ENCODE measurements around the gene CATSPERE.

Gene CATSPERE, protein sequence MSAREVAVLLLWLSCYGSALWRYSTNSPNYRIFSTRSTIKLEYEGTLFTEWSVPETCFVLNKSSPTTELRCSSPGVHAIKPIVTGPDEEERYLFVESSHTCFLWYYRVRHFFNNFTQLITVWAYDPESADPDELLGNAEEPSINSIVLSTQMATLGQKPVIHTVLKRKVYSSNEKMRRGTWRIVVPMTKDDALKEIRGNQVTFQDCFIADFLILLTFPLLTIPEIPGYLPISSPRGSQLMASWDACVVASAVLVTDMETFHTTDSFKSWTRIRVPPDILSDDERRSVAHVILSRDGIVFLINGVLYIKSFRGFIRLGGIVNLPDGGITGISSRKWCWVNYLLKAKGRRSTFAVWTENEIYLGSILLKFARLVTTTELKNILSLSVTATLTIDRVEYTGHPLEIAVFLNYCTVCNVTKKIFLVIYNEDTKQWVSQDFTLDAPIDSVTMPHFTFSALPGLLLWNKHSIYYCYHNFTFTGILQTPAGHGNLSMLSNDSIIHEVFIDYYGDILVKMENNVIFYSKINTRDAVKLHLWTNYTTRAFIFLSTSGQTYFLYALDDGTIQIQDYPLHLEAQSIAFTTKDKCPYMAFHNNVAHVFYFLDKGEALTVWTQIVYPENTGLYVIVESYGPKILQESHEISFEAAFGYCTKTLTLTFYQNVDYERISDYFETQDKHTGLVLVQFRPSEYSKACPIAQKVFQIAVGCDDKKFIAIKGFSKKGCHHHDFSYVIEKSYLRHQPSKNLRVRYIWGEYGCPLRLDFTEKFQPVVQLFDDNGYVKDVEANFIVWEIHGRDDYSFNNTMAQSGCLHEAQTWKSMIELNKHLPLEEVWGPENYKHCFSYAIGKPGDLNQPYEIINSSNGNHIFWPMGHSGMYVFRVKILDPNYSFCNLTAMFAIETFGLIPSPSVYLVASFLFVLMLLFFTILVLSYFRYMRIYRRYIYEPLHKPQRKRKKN

DNA sequence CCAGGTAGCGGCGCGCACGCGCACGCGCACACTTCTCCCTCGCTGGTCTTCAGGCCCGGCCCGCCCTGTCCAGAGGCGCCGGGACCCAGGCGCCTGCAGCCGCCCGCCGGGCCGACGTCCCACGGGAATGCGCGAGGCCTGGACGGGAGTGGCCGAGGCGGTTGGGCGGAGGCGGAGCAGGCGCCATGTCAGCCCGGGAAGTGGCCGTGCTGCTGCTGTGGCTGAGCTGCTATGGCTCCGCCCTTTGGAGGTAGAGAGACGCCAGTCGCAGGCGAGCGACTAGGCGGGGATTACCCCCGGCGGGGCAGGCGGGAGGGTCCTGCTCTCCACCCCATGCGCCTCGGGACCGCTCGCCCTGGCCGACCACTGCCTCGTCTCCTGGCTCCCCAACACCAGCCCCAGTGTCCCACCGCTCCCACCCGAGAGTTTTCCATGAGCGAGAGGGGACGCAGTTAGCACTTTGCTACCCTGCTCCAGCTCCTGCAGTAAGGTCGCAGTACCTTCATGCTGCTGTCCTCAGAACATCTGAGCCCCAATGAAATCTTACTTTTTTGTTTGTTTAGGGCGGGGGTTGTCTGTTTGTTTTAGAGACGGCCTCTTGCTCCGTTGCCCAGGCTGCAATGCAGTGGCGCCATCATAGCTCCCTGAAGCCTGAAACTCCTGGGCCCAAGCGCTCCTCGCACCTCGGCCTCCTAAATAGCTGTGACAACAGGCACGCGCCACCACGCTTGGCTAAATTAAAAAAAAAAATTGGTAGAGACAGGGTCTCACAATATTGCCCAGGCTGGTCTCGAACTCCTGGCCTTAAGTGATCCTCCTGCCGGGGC, at the start of gene CATSPERE:
CATSPERE (plus strand) TSS at position 29 of the 827 bp plus-strand sequence; CDS start at position 186, 157 bp downstream.
- peak; percentile 90 for DNase-seq

DNA sequence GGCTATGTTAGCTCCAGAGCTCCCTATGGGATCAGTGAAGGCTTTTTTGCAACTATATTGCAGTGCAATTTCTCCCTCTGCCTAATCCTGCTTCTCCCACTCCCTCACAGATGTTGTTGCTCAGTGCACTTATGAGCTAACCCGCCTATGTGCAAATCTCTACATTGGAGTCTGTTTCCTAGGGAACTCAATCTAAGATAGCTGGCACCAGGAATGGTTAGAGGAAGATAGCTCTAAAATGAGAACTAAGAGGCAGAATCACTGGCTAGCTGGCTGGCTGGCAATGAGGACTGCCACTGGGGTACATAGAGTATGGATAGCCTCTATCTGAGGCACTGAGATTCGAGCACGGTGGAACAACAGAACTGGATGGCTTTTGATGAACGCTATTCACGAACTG, 48.9 kb upstream of the CATSPERE start:
- no peak for DNase-seq

DNA sequence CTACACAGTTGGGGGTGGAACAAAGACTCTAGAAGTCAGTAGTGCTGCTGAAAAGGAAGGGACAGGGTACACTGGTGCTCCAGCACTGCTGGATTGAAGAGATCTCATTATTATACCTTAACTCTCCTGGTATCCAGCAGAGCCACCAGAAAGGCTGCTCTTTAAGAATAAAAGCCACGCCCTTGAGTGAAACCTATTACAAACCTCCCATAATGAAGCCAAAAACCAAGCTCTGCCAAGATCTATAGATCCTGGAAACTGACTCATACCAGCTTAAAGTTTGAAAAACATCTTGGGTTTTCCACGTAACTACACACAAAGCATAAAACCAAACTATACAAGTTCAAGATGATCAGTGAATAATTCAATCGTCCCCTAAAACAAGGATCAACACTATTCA, 47.3 kb upstream of the CATSPERE start:
- DNase-seq: no peak

DNA sequence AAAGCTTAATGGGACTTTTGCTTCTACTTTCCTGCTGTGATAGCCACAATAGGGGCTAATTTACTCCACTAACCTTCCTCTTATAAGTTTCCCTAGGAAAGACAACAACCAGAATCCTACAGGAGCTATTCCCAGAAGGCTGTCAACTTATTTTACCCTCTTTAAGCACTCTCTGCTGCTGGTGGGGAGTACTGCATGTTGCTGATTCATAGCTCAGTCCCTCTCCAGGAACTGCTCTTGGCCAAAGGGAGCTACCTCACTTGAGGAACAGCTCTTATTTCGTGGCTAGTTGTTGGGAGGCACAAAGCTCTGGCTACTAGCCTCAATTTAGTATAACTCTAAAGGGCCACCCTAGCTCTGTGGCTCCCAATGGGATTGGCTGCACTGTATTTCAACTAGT, 46.5 kb upstream of the CATSPERE start:
- DNase-seq: no peak

DNA sequence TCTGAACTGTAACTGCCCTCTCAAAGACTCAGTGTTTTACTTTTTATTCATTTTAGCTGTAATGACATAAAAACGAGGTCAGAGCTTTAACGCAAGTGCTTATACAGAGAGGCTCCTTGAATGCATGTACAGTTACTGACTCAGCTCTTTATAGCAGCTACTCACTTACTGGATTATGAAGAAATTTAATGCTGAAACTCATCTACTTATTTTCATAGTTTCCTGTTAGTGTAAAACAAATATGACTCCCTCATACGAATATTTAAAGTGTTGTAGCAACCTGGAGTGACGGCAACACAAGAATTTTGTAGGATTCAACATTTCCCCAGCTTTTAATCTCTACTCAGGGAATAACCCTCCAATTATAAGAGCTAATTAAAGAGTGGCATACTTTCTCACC, 42.0 kb upstream of the CATSPERE start:
- DNase-seq: no peak

DNA sequence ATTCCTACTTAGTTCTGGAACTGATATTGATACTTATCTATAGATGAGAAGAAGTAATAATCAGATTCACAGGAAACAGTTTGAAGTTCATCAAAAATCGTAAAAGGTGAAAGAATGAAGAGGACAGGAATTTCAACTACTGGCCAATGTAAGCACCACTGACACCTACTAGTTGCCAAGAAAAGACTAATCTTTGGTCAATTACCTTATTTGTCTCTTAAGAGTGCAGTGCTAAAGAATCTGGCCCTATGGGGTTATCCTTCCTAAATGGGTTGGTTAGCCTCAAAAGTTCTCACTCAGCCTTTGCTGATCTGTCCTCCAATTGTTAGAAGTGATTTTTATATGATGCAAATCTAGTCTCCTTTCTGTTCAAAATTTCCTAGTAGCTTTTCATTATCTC, 38.9 kb upstream of the CATSPERE start:
- no peak for DNase-seq

DNA sequence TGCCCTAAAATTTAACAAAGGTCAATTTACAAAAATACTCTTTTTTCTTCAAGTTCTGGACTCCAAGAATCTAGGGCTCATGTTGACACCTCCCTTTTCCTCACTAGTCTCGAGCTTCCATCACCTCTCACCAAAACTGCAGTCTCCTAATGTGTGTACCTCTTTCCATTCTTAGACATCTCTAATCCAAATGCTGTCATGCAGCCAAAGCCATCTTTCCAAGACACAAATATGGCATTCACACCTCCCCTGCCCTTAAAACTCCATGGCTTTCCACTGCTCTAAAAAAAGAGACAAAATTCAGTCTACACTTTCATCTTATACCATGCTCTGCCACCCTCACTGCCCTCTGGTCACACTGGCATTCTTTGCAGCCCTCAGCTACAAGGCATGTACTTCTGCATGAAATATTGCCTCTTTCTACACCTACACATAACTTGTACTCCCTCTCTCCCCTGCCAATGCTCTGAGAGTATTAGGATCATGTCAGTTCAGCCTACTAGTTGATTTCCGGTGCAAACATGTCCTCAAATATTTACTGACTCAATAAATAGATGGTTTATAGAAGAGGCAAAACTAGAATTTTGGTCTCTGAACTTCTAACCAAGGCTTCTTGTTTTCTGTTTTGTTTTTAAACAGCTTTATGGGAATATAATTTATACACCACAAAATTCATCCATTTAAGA, 36.3 kb upstream of the CATSPERE start:
- DNase-seq: no peak

DNA sequence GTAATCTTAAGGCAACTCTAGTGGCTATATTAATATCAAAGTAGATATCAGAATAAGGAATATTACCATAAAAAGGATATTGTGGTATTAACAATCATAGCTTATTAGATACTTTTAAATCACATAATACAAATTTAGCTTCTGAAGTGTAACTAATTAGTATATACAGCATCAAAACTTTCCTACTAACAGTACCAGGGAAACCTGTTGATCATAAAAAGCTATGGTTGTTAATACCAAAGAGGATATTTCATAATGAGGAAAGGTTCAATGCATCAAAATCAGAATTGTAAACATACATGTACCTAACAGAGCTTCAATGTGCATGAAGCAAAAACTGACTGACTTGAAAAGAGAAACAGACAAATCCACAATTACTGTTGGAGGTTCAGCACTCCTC, 33.4 kb upstream of the CATSPERE start:
- DNase-seq: no peak

DNA sequence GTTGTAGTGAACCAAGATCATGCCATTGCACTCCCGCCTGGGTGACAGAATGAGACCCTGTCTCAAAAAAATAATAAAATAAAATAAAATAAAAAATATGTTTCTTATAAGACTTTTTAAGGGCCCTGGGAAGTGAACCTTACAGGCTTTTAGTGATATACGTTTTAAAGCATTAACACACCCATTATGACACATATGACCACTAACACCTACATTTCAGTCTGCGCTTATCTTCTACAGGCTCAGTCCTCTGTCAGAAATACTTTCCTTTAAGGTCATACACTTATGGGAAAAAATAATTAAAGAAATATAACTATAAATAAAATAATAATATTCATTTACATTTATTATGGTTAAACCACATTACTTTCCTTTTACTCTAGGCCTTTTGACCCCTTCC, 31.3 kb upstream of the CATSPERE start:
- no peak for DNase-seq

DNA sequence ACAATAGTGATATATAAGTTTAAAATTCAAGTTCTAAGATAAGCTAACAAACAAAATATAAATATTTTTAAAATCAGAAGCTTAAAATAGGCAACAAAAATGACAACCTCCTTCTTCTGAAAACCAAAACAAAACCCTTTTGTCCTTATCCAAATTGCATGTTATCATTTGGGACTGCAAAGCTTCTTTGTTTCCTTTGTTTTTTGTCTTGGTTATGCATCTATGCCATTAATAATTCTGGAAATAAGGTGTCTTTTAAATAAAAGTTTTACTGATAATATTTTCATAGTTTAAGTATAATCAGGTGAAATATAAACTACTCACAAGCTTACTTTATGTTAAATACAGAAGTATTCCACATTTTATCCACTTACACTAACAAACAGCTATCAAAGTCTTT, 29.9 kb upstream of the CATSPERE start:
- DNase-seq: no peak

DNA sequence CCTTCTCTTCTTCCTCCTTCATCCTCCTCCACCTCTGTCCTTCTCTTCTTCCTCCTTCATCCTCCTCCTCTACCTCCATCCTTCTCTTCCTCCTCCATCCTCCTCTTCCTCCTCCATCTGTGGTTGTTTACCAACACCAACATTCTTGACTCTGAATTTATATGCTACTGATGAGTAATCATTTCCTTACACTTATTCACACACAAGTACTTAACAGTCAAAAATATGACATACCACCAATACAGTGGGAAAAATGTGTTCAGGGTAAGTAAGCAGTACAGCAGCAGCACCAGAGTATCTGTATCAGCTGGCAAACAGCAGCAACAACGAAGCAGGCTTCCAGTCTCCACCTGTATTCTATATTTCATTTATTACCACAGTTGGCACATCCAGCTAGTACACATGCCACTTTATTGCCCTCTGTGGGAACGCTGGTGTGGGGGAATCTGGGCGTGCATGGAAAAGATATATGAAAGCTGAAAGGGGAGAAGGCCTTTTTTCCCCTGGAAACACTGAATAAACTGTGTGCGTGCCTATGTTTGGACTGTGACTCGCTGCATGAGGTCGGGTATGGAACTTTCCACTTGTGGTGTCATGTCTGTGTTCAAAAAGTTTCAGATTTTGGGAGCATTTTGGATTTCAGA, 25.4 kb upstream of the CATSPERE start:
- DNase-seq: no peak

DNA sequence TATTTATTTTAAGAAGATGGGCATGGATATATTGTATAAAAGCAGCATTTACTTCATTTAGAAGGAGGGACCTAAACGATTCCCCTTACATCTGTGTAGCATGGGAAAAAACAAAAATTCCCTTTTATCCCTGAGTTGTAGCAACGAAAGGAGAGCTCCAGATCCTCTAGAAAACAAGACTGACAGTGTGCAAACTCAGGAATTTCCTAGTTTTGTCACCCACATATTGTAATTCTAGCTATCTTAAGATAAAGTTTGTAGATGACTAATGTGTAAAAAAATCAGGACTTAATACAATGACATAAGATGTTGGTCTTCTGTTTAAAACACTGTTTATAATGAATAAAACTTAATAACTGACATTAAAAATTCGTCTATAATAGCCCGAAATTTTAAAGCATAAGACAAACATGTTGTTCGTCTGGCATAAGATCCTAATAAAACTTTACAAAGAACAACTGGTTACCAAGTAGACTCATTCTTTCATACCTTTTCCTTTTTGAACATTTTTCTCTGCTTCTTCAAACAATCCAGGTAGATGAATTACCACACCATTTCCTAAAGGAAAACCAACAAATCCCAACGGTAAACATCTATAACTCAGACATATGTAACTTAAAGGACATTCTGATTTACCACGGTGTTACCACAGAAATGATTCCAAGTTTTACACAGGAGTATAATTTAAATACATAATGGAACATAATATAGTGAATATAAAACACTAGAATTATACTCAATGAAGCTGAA, 24.6 kb upstream of the CATSPERE start:
- DNase-seq: no peak

DNA sequence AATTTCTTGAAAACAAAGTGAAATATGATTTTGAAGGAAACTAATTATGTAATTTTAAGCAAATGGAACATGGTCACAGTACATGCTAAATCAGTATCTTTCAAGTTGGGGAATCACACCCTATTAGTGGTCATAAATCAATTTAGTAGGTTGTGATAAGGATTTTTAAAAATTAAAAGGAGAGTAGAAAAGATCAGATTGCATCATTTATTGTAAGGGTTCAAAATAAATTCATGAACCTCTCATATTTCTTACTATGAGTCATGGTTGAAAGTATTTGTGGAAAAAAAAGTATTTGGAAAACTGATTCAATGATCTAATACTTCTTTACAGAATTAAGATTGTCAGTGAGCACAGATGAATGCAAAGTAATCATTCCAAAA, 24.0 kb upstream of the CATSPERE start:
- DNase-seq: no peak

DNA sequence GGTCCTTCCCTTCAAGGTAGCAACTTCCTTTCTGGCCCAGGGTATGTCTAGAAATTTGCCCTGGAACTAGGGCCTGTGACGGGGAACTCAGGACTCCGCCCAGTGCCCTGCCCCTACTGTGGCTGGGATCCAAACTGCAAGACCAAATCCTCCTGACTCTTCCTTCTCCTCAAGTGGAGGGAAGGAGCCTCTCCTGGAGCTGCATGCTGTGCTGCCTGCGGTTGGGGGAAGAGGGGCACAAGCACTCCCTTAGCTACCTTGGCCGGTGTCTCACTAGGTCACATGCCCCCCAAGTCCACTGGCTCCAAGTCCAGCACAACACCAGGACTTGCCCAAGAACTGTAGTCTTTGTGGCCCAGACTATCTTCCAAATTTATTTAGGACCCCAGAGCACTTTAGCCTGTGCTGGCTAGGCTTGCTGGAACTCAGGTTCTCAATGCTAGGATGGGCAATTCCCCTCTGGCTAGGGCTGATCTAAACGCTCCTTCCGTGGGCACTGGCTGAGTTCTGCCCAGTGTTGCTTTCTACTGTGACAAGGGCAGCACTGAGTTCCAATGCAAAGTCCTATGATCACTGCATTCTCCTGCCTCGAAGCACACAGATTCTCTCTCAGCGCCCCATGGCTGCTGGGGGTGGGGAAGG, 21.6 kb upstream of the CATSPERE start:
- no peak for DNase-seq

DNA sequence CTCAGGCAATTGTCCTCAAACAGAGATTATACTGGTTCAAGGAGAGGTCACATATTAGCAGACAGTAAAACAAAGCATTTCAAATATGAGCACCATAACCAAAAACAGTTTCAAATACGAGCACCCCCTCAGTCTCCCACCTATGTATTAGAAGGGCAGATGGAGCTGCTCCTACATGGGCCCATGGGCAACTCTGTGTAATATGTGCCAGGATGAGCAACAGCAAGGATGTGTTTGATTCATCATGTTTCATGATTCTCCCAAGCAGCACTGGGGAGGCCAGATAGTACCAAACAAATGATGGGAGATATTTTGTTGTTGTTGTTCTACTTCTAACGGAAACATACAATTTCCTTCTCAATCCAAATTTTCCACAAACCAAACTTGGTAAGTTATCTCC, 18.2 kb upstream of the CATSPERE start:
- DNase-seq: no peak

DNA sequence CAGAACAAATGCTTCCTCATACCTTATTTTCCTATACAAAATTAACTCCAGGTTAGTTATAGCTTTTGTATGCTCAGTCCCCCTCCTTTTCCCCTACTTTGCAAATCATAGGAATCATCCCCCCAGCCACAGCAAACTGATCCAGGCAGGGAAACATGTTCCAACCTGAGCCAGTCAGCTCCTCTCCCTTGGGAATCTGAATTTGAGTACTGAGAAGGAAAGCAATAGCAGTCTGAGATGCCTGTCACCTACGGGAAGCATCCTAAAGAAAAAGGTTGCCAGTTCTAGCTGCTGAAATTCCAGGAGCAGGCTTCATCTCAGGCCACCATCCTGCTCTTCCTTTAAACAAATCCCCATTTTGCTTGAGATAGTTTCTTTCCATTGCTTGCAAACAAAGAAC, 16.2 kb upstream of the CATSPERE start:
- DNase-seq: peak; percentile 45

DNA sequence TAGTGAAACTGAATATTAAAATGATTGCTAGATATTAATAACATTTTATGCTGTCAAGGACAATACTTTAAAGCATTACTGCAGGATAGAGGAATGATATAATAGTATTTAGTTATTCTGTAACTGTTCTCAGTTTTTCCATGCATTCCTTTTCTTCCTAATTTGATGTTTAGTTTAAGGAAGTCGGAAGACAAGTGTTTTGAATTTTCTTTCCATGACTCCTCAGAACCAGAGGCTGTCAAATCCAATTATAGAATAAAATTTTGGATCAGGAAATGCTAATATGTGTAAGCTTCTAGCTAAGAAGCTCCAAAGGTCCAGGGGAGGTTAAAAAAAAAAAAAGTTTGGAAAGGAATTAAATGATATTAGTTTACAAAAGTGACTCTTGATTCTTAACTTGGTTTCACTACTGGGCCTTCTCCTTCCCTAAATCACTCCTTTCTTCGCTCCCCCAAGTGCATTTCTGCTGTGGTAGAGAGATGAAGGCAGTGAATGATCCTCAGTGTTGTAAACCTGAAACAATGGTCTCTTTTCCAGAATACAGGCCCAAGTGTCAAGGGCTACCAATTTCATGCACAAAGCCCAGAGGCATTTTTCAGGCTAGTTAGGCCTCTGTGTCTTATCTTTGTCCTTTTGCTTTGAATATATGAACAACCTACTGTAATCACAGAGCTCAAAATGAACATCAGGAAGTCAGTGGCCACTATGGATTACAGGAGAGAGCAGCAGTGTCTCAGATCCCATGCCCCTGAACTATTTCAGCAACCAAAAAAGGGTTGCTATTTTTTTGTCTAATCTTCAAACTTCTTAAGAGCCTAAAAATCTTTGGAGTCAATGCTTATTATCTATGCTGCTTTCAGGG, 15.5 kb upstream of the CATSPERE start:
- peak; percentile 24 for DNase-seq

DNA sequence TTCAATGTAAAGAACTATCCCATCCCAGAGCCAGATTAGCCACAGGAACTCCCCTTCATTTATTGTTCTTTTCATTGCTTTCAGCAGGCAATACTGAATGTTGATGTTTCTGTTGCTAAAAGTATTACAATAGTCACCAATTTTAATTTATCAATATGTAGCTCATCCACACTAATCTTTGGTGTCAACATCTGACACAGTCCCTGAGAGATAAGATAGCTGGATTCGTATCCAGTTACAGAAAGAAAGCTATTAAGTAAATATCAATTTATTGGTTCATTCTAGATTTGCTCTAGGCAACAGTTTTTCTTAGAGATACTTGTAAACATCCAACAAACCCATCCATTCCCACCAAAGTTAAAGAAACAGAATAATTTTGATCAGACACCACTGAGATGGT, 14.0 kb upstream of the CATSPERE start:
- DNase-seq: no peak

DNA sequence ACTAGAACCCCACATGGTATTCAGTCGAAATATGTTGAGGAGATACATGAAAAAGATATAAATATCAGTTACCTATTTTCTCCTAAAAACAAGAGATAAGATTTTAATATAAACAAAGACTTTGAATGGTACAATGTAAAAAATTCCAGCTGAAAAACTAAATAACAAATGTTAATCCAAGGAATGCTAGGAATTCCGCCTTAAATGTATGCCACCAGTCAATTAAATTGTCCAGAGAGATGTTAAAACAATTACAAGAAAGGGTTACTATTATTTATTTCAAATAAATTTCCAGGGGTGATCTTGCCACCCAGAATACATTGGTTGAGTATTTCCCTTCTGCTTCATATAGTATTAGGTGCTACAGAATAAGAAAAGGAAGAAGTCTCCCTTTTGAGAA, 13.5 kb upstream of the CATSPERE start:
- DNase-seq: no peak
